Measurements from ENCODE around the gene GCNT4. TPM values are rescaled to one million over a fixed set of nuclear protein-coding genes. Genes with fewer than 3 reads are reported as not detected.

GCNT4 gene
- total RNA-seq, 1 donor from 2014 or later: 0.37 TPM

DNA sequence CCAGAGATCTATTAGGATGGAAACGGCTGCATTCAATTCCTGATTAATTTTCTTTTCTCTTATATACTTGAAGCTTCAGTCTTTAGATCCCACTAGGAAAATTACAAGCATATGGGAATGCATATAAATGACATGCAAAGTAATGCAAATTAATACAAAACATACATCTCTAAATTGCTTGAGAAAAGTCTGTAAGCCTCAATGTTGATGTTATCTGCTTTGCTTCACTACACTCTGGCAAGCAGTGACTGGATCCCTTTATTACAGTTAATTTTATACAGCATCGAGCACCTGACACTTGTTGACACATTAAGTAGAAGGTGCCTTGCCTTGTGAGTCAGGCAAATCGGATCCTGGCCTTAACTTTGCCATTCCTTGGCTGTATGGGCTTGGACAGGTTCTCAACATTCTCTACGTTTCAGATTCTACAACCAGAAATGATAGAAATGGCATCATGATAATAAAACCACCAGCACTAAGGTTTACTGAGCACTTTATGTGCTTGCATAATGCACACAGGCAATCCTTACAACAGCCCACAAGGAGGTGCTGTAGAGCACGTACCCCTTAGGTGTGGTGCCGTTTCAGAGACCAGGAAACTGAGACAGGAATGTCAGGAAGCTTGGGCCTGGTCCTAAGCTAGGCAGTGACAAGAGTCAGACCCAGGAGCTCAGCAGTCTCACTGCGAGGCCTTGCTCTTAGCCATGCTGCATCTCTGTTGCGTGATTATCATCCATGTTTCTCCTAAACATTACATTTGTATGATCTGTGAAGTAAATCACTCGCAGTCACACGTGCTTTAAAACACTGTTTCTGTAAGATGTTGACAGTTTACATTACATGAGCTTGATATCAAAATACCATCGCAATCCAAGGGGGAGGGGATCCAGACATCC, 2.7 kb downstream of the GCNT4 start:
- no peak overlapping the region for H3K4me3 Mint-ChIP-seq (ENCODE audit: low read depth)
- DNase-seq (ENCODE audit: low spot score): peak; percentile 42
- peaks cover 44% of the 10 kb centered on the region for H3K4me1 Mint-ChIP-seq (ENCODE audit: low read depth)
- peaks cover 36% of the 10 kb centered on the region for H3K27me3 Mint-ChIP-seq (ENCODE audit: low read depth)
- peaks cover 4% of the 10 kb centered on the region for H3K36me3 Mint-ChIP-seq (ENCODE audit: low read depth)
- H3K9me3 Mint-ChIP-seq: no peaks in the 10 kb centered on the region
- intact Hi-C loops (cut with micrococcal nuclease): loop anchor here (5.0 to 10.0 kb wide), 8 partner anchors 112 to 1205 kb away; partner anchors contain the start of genes GFM2, HEXB, NSA2 and POC5
- no peak overlapping the region for H3K27ac Mint-ChIP-seq

GRCh38 chr5:75048457-75048953, 3.9 kb downstream of the GCNT4 start:
- peaks cover 44% of the 10 kb centered on the region for H3K4me1 Mint-ChIP-seq (ENCODE audit: low read depth)
- H3K36me3 Mint-ChIP-seq (ENCODE audit: low read depth): peaks cover 4% of the 10 kb centered on the region
- H3K27ac Mint-ChIP-seq: no peak overlapping the region
- H3K27me3 Mint-ChIP-seq (ENCODE audit: low read depth): peaks cover 27% of the 10 kb centered on the region
- intact Hi-C loops (cut with micrococcal nuclease): no loop called here
- no peak for DNase-seq (ENCODE audit: low spot score)
- H3K4me3 Mint-ChIP-seq (ENCODE audit: low read depth): no peak overlapping the region
- no peaks in the 10 kb centered on the region for H3K9me3 Mint-ChIP-seq

DNA sequence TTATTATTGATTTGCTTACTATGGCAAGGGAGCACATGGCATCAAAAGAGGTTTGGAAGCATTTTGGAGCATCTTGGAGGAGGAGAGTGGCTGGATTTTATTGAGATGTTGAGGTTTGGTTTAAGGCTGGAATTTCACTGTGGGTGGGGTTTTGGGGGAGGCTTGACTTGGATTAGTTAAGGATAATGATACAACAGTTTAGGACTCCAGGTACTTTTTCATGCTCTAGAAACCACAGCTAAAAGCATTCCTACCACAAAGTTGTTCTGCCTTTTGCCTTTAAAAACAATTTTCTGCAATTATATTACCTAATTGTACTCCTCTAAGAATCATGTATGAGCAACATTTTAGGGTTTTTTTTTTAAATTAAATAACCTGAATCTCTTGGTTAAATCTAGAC, 5.0 kb downstream of the GCNT4 start:
- Mint-ChIP-seq H3K27ac (no peak overlapping the region), H3K36me3 (ENCODE audit: low read depth) (peaks cover 4% of the 10 kb centered on the region), H3K9me3 (no peaks in the 10 kb centered on the region), H3K27me3 (ENCODE audit: low read depth) (peaks cover 31% of the 10 kb centered on the region), H3K4me3 (ENCODE audit: low read depth) (no peak overlapping the region), H3K4me1 (ENCODE audit: low read depth) (peaks cover 43% of the 10 kb centered on the region)
- intact Hi-C loops (cut with micrococcal nuclease): no loop called here
- no peak for DNase-seq (ENCODE audit: low spot score)

DNA sequence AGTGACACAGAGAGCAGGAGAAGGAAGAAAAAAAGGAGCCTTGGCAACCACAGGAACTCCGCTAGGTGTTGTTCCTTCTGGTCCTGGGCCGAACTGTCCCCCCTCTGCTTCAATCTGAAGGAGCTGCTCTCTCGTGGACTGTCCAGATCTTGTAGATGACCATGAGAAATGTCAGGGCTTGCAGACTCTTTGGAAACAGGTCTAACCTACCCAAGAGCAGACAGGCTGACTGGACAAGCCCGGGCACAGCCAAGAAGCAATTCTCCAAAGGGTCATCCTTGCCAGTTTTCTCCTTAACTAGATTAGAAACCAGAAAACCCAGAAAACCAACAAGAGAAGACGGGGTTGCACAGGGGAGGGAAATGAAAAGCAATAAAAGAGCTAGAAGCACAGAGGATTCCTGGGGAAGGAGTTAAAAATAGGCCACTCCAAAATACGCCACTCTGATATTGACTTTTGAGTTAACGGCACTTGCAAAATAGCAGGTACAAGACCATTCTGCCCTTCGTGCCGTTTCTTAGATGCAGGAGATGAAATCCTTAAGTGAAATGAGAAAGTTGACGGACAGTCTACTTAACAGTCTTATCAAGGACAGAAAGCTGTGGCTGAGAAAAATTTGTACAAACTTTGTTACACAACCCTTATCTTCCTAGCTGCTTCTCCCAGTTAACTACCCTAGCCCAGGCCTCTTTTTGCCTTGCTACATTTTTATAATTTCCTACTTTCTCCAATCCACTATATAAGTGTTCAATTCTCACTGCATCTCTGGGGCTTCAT, 5.8 kb downstream of the GCNT4 start:
- intact Hi-C loops (cut with micrococcal nuclease): no loop called here
- Mint-ChIP-seq H3K36me3 (ENCODE audit: low read depth) (peaks cover 4% of the 10 kb centered on the region), H3K27me3 (ENCODE audit: low read depth) (peaks cover 27% of the 10 kb centered on the region), H3K4me3 (ENCODE audit: low read depth) (no peak overlapping the region), H3K9me3 (no peaks in the 10 kb centered on the region), H3K4me1 (ENCODE audit: low read depth) (peaks cover 36% of the 10 kb centered on the region), H3K27ac (no peak overlapping the region)
- DNase-seq (ENCODE audit: low spot score): no peak

DNA sequence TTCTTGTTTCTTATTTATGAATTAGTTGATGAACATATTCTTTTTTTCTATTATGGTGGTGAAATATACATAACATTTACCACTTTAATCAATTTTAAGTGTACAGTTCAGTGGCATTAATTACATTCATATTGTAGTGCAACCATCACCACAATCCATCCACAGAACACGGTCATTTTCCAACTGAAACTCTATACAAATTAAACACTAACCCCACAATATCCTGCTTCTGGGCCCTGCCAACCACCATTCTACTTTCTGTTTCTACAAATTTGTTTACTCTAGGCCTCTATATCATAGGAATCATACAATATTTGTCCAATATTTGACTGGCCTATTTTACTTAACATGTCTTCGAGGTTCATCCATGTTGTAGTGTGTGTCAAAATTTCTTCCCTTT, 7.3 kb downstream of the GCNT4 start:
- Mint-ChIP-seq H3K4me1 (ENCODE audit: low read depth) (peaks cover 23% of the 10 kb centered on the region), H3K27ac (no peak overlapping the region), H3K36me3 (ENCODE audit: low read depth) (peaks cover 4% of the 10 kb centered on the region), H3K4me3 (ENCODE audit: low read depth) (no peak overlapping the region), H3K27me3 (ENCODE audit: low read depth) (peaks cover 19% of the 10 kb centered on the region), H3K9me3 (no peaks in the 10 kb centered on the region)
- DNase-seq (ENCODE audit: low spot score): no peak
- intact Hi-C loops (cut with micrococcal nuclease): no loop called here

- intact Hi-C loops (cut with micrococcal nuclease): no loop called here
These were observed 8.0 kb downstream of the GCNT4 start for GRCh38 chr5:75044406-75044805.

DNA sequence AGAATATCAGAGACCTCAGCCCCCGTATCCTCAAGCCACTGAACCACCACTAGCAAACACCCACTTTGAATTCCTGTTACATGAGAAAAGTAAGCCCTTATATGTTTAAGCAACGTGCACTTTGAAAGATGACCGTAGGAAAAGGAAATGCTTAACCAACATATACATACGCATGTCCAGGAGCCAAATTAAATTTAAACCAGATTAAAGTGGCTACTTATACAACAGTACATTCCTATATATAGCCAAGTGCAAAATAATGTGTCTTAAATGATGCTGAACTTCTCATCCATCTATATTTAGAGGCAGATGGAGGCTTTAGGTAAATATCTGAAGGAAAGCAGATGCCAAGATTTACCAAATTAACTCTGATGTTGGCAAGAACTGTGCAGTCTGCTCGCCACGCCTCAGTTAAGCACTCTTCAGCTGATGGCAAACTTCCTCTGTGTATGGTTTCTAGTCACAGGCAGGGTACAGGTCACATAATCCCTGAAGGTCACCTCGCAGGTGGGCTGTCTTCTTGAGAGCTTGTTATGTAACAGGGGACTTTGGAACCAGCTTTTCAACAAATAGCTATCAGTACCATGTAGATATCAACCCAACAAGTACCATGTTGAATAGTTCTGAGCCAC, 8.6 kb downstream of the GCNT4 start:
- Mint-ChIP-seq H3K36me3 (ENCODE audit: low read depth) (peaks cover 4% of the 10 kb centered on the region), H3K9me3 (no peaks in the 10 kb centered on the region), H3K27me3 (ENCODE audit: low read depth) (peaks cover 16% of the 10 kb centered on the region), H3K4me1 (ENCODE audit: low read depth) (peaks cover 19% of the 10 kb centered on the region), H3K27ac (no peak overlapping the region), H3K4me3 (ENCODE audit: low read depth) (no peak overlapping the region)
- intact Hi-C loops (cut with micrococcal nuclease): no loop called here
- no peak for DNase-seq (ENCODE audit: low spot score)

More at GRCh38 chr5:75044406-75044805, 8.0 kb downstream of the GCNT4 start:
- H3K36me3 Mint-ChIP-seq (ENCODE audit: low read depth): peaks cover 4% of the 10 kb centered on the region
- H3K4me1 Mint-ChIP-seq (ENCODE audit: low read depth): peaks cover 22% of the 10 kb centered on the region
- no peak overlapping the region for H3K27ac Mint-ChIP-seq
- no peaks in the 10 kb centered on the region for H3K9me3 Mint-ChIP-seq
- no peak overlapping the region for H3K4me3 Mint-ChIP-seq (ENCODE audit: low read depth)
- H3K27me3 Mint-ChIP-seq (ENCODE audit: low read depth): peaks cover 19% of the 10 kb centered on the region
- no peak for DNase-seq (ENCODE audit: low spot score)

DNA sequence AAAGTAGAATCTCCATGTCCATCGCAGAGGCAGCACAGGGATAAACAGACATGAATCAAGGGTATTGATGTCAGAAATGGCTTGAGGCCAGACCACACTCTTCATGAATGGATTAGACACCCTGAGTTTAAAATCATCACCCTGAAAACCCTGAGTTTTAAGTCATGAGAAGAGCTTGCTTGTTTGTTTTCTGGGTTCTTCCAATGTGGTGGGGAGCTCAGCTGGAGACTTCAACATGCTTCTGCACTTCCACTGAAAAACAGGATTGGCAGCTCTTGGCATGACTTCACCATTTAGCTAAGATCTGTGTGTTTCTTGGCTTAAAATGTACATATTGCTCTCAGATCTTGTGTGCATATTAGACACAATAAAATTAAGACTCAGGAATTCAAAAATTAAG, 9.8 kb downstream of the GCNT4 start:
- H3K36me3 Mint-ChIP-seq (ENCODE audit: low read depth): peaks cover 4% of the 10 kb centered on the region
- H3K4me3 Mint-ChIP-seq (ENCODE audit: low read depth): no peak overlapping the region
- H3K4me1 Mint-ChIP-seq (ENCODE audit: low read depth): peaks cover 11% of the 10 kb centered on the region
- DNase-seq (ENCODE audit: low spot score): no peak
- H3K9me3 Mint-ChIP-seq: no peaks in the 10 kb centered on the region
- H3K27ac Mint-ChIP-seq: no peak overlapping the region
- intact Hi-C loops (cut with micrococcal nuclease): no loop called here
- peaks cover 16% of the 10 kb centered on the region for H3K27me3 Mint-ChIP-seq (ENCODE audit: low read depth)

DNA sequence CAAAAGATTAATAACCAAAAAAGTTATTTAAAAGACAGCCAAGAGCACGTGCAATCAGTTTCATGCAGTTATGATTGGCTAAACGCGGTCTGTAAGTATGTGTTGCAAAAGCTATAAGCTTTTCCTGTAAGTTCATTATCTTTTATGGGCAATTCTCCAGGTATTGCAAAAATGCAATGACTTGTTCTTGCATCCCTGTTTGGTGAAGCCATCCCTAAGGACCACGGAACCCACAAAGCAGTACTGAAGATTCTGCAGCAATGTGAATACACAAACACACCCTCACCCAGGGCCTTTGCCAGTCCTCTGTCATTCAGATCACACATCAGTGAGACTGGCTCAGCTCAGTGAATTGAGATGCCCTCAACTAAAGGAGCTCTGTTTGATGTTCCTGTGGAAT, 11.4 kb downstream of the GCNT4 start:
- Mint-ChIP-seq H3K36me3 (ENCODE audit: low read depth) (peaks cover 2% of the 10 kb centered on the region), H3K4me3 (ENCODE audit: low read depth) (no peak overlapping the region), H3K9me3 (no peaks in the 10 kb centered on the region), H3K4me1 (ENCODE audit: low read depth) (peaks cover 17% of the 10 kb centered on the region), H3K27me3 (ENCODE audit: low read depth) (peaks cover 12% of the 10 kb centered on the region), H3K27ac (no peak overlapping the region)
- intact Hi-C loops (cut with micrococcal nuclease): no loop called here
- DNase-seq (ENCODE audit: low spot score): no peak

- H3K9me3 Mint-ChIP-seq: no peaks in the 10 kb centered on the region
- H3K27ac Mint-ChIP-seq: no peak overlapping the region
- H3K27me3 Mint-ChIP-seq (ENCODE audit: low read depth): peaks cover 3% of the 10 kb centered on the region
- intact Hi-C loops (cut with micrococcal nuclease): no loop called here
- H3K4me1 Mint-ChIP-seq (ENCODE audit: low read depth): peaks cover 6% of the 10 kb centered on the region
- H3K4me3 Mint-ChIP-seq (ENCODE audit: low read depth): no peak overlapping the region
- H3K36me3 Mint-ChIP-seq (ENCODE audit: low read depth): no peaks in the 10 kb centered on the region
- no peak for DNase-seq (ENCODE audit: low spot score)
These were observed 15.3 kb downstream of the GCNT4 start for GRCh38 chr5:75037106-75037505.

DNA sequence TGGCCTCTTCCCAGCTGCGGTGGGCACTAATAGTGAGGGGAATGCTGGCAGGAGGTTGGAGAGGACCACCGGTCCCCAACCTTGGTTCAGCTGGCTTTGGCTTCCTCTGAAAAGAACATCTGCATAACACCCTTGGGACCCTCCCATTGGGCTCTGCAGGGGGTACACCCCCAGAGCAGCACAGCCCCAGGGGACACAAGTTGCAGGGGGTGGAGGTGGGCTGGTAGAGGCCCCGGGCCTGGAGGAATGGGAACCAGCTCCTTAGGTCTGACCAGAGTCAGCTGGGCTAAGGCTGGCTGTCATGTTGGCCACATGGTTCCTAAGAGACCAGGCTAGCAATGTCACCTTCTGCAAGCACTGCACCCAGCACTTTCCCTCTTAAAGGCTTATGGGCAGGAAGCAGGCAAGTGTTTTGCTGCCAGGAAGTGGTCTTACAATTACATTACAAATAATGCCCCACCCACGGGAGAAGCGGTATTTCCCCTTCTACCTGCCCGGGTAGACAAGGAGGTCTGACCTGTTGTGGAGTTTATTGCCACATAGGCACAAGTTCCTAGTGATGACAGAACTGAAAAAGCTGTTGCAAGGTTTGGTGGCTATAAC, 18.1 kb downstream of the GCNT4 start:
- H3K36me3 Mint-ChIP-seq (ENCODE audit: low read depth): no peaks in the 10 kb centered on the region
- H3K9me3 Mint-ChIP-seq: no peaks in the 10 kb centered on the region
- H3K4me1 Mint-ChIP-seq (ENCODE audit: low read depth): peaks cover 6% of the 10 kb centered on the region
- peak; percentile 11 for DNase-seq (ENCODE audit: low spot score)
- no peaks in the 10 kb centered on the region for H3K27me3 Mint-ChIP-seq (ENCODE audit: low read depth)
- intact Hi-C loops (cut with micrococcal nuclease): no loop called here
- no peak overlapping the region for H3K4me3 Mint-ChIP-seq (ENCODE audit: low read depth)
- H3K27ac Mint-ChIP-seq: no peak overlapping the region

DNA sequence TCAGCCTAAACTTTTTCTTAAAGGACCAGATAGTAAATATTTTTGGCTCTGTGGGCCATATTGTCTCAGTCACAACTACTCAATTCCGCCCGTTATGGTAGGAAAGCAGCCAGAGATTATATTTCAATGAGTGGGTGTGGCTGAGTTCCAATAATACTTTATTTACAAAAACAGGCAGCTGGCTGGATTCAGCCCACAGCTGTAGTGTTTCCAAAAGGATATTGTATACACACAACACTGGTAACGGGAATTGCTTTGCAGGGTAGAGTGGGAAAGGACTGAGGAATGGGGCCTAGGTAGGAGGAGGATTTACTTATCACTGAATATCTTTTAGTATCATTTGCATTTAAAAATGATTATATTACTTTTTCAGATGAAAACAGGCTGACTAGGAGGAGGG, 21.0 kb downstream of the GCNT4 start:
- Mint-ChIP-seq H3K36me3 (ENCODE audit: low read depth) (no peaks in the 10 kb centered on the region), H3K4me3 (ENCODE audit: low read depth) (no peak overlapping the region), H3K27me3 (ENCODE audit: low read depth) (peaks cover 8% of the 10 kb centered on the region), H3K9me3 (no peaks in the 10 kb centered on the region), H3K27ac (no peak overlapping the region), H3K4me1 (ENCODE audit: low read depth) (peaks cover 4% of the 10 kb centered on the region)
- DNase-seq (ENCODE audit: low spot score): no peak
- intact Hi-C loops (cut with micrococcal nuclease): no loop called here
